Calu3 (cell line): ENCODE data around the gene RFC2. TPM values are rescaled to one million over a fixed set of nuclear protein-coding genes. Genes with fewer than 3 reads are reported as not detected.
"Not testable (repeated sequence)": the region's sequence is repeated elsewhere in the genome, so short reads cannot be mapped to it uniquely, and the experiment has no call there.

Source experiments
- BruUV-seq: library from RNA; stranded (reverse); fragments of 400-500 nt; replicated peaks from 2 replicates; lab custom pipeline; 2021; lab: Mats Ljungman, UMichigan
- CTCF ChIA-PET: fragments of 300-600 bp; sonication (Branson Sonifier 250); formaldehyde crosslinking; loops from one replicate; lab custom pipeline; 2022; ENCODE audit warnings: antibody characterized with exemption; lab: Charles Lee
- DNase-seq: peaks from one replicate; pipeline ENCODE4 v3.0.0; 2022
- H3K27ac Mint-ChIP-seq: one replicate; pipeline ENCODE4 v1.8.0; 2022; ENCODE audit warnings: mixed read lengths; ENCODE audit not compliant: unreplicated experiment
- H3K27me3 Mint-ChIP-seq: one replicate; pipeline ENCODE4 v1.8.0; 2022; ENCODE audit warnings: mixed read lengths; ENCODE audit not compliant: unreplicated experiment
- H3K36me3 Mint-ChIP-seq: one replicate; pipeline ENCODE4 v1.8.0; 2022; ENCODE audit warnings: mild to moderate bottlenecking, moderate library complexity, mixed read lengths; ENCODE audit not compliant: insufficient read depth, unreplicated experiment
- H3K4me1 Mint-ChIP-seq: one replicate; pipeline ENCODE4 v1.8.0; 2022; ENCODE audit warnings: mild to moderate bottlenecking, low read depth, mixed read lengths; ENCODE audit not compliant: unreplicated experiment
- H3K4me3 Mint-ChIP-seq: one replicate; pipeline ENCODE4 v1.8.0; 2022; ENCODE audit warnings: mild to moderate bottlenecking, low read depth, moderate library complexity, mixed read lengths; ENCODE audit not compliant: unreplicated experiment
- H3K9me3 Mint-ChIP-seq: one replicate; pipeline ENCODE4 v1.8.0; 2022; ENCODE audit warnings: low read depth, mixed read lengths; ENCODE audit not compliant: unreplicated experiment
- CTCF ChIP-seq: fragments of 200-600 bp; IDR thresholded peaks from one replicate; pipeline ENCODE4 v1.8.0; 2022; ENCODE audit warnings: antibody characterized with exemption; ENCODE audit not compliant: unreplicated experiment
- intact Hi-C: fragments of 100-400 bp; cut with micrococcal nuclease; formaldehyde crosslinking; loops from one replicate; pipeline ENCODE4 v1.10.0; 2022; ENCODE audit not compliant: unreplicated experiment
- total RNA-seq: library from RNA; stranded (reverse); gene quantifications from 2 replicates; pipeline ENCODE4 v1.2.3, GENCODE V29; 2022

The RFC2 gene
- total RNA-seq, 1 experiment from 2014 or later, result 32.5 TPM

- no peaks in the 10 kb centered on the region for H3K4me1 Mint-ChIP-seq
- CTCF ChIA-PET, result interaction anchor here (0.7 kb wide), 1 partner anchor 171 kb away, joined by 4 read pairs; no protein-coding TSS in a partner anchor
- no peaks in the 10 kb centered on the region for H3K27me3 Mint-ChIP-seq
- no peak for DNase-seq
- peaks cover 6% of the 10 kb centered on the region for H3K36me3 Mint-ChIP-seq
- BruUV-seq, result no TSS peak
- intact Hi-C loops, result no loop called here
- H3K9me3 Mint-ChIP-seq, result no peaks in the 10 kb centered on the region
- no peak overlapping the region for H3K4me3 Mint-ChIP-seq
- no peak overlapping the region for H3K27ac Mint-ChIP-seq
- no peak for TF ChIP-seq CTCF
Observed at GRCh38 chr7:74230446-74231231, 23.6 kb downstream of the RFC2 start.

- H3K9me3 Mint-ChIP-seq, result no peaks in the 10 kb centered on the region
- H3K4me1 Mint-ChIP-seq, result no peaks in the 10 kb centered on the region
- no peaks in the 10 kb centered on the region for H3K27me3 Mint-ChIP-seq
- no peak for TF ChIP-seq CTCF
- CTCF ChIA-PET, result no interaction called here
- intact Hi-C loops, result no loop called here
- H3K27ac Mint-ChIP-seq, result no peak overlapping the region
- peaks cover 8% of the 10 kb centered on the region for H3K36me3 Mint-ChIP-seq
- no peak overlapping the region for H3K4me3 Mint-ChIP-seq
- no peak for DNase-seq
- no TSS peak for BruUV-seq
Observed at GRCh38 chr7:74228951-74229900, 25.0 kb downstream of the RFC2 start.

- no peak for DNase-seq
- no TSS peak for BruUV-seq
- Mint-ChIP-seq H3K27ac (no peak overlapping the region), H3K9me3 (no peaks in the 10 kb centered on the region), H3K4me1 (no peaks in the 10 kb centered on the region), H3K4me3 (no peak overlapping the region), H3K27me3 (no peaks in the 10 kb centered on the region), H3K36me3 (peaks cover 21% of the 10 kb centered on the region)
- no peak for TF ChIP-seq CTCF
- intact Hi-C loops, result no loop called here
- CTCF ChIA-PET, result no interaction called here
Observed at GRCh38 chr7:74226633-74227032, 27.6 kb downstream of the RFC2 start.

GRCh38 chr7:74225400-74225799, 28.8 kb downstream of the RFC2 start:
- H3K4me3 Mint-ChIP-seq, result no peak overlapping the region
- CTCF ChIA-PET, result no interaction called here
- no peak for TF ChIP-seq CTCF
- no peaks in the 10 kb centered on the region for H3K4me1 Mint-ChIP-seq
- H3K27ac Mint-ChIP-seq, result no peak overlapping the region
- no peaks in the 10 kb centered on the region for H3K9me3 Mint-ChIP-seq
- intact Hi-C loops, result no loop called here
- DNase-seq, result no peak
- H3K36me3 Mint-ChIP-seq, result peaks cover 21% of the 10 kb centered on the region
- H3K27me3 Mint-ChIP-seq, result no peaks in the 10 kb centered on the region
- BruUV-seq, result no TSS peak

GRCh38 chr7:74224907-74225306, 29.3 kb downstream of the RFC2 start:
- DNase-seq, H3K27ac Mint-ChIP-seq, H3K4me3 Mint-ChIP-seq, intact Hi-C loops, H3K27me3 Mint-ChIP-seq, BruUV-seq, CTCF ChIA-PET, H3K4me1 Mint-ChIP-seq, H3K9me3 Mint-ChIP-seq: not testable (repeated sequence)
- peaks cover 21% of the 10 kb centered on the region for H3K36me3 Mint-ChIP-seq
